Stimulated activated CD4-positive, alpha-beta T cell treated with anti-CD3 and anti-CD28 coated beads, TNF-alpha, amount 100 ng/mL, for 4 hours (primary cell): ENCODE data around the gene TPM1.

Source experiments
- DNase-seq, 3 experiments: peaks; one replicate each; pipeline ENCODE4 v3.0.0-alpha.2; 2020; ENCODE audit warnings: low read depth in 3 of 3

Gene TPM1

DNA sequence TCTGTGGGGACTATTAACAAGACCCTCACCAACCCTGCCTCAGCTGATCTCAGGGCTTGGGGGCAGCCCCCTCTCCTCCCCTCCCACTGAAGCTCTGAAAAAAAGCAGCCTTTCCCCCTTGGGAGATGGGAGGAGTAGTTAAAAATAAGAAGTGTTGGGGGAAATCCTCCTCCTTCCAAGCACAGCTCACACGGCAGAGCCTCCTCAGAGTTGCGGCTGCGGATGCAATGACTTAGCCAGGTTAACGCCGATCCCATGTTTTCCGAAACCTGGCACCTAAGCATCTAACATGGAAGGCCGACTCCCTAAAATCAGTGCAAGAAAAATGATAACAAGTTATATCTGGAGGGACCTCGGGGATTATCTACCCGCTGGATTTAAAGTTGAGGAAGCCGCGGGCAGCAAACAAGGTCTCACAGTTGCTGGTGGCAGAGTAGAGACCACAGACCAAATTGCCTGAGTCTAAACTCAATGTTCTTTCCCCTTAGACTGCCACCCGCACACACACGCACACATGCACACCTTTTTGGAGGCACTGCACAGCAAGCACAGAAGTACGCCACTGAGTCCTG lies 1.1 kb upstream of the TPM1 start:
- DNase-seq: no peak

DNA sequence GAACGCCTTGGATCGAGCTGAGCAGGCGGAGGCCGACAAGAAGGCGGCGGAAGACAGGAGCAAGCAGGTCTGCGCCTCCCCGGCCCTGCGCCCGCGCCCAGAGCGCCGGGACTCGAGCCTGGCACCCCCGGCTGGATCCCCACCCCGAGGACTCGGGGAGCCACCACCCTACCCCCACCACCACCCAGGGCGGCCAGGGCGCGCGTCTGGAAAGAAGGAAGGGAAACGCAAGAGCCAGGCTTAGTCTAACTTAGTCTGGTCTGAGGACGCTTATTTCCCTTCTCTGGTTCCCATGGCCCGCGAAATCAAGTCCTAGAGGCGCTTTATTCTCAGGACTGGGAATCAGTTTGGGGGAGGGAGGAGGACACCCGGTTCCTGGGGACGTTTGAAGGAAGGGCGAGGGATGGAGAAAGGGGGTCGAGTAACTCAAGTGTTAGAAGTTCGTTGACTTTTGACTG lies 359 bp downstream of the TPM1 start:
- DNase-seq: no peak

DNA sequence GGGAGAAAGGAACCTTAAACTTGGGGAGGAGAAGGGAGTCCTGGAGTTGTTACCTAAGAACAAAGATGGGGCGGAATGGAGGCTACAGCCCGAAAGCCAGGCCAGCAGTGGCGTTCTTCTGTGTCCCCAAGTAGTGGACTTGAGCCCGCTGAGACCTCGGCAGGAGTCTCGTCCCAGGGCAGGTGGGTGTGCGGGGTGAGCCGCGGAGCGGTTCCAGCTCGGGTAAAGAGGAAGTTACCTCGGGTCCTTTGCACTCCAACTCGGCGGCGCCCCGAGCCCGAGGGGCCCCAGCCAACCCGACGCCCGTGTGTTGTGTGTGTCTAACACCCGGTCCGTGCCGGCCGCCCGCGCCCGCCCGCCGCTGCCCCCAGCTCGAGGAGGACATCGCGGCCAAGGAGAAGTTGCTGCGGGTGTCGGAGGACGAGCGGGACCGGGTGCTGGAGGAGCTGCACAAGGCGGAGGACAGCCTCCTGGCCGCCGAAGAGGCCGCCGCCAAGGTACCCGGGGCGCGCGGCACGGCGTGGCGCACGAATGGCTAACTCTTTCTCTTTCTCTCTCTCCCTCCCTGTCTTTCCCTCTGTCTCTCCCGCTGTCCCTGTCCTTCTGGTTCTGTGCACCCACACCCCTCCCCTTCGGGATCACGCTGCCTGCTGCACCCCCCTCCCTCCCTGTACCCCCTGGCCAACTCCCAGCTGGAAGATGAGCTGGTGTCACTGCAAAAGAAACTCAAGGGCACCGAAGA lies 959 bp downstream of the TPM1 start:
- no peak for DNase-seq

DNA sequence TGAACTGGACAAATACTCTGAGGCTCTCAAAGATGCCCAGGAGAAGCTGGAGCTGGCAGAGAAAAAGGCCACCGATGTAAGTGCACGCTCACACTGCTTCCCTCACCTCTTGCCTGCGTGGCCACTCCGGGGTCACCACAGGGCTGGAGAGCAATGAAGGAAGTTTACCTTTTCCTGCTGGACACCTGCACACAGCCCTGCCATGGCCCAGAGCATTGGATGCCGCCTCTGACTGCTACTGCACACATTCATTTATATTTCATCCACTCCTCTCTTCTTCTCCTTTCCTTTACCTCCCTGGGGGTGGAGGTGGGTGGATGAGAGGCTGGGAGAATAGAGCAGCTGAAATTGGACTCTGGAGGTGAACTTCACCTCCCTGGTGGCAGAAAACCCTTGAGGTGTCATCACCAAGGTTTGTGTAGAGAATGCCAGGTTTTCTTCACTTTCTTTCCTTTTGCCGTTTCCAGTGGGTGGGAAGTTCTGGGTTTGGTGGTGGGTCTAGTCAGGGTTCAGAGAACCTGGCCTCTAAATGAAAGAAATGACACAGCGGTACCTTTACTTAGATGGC lies 1.6 kb downstream of the TPM1 start:
- no peak for DNase-seq

DNA sequence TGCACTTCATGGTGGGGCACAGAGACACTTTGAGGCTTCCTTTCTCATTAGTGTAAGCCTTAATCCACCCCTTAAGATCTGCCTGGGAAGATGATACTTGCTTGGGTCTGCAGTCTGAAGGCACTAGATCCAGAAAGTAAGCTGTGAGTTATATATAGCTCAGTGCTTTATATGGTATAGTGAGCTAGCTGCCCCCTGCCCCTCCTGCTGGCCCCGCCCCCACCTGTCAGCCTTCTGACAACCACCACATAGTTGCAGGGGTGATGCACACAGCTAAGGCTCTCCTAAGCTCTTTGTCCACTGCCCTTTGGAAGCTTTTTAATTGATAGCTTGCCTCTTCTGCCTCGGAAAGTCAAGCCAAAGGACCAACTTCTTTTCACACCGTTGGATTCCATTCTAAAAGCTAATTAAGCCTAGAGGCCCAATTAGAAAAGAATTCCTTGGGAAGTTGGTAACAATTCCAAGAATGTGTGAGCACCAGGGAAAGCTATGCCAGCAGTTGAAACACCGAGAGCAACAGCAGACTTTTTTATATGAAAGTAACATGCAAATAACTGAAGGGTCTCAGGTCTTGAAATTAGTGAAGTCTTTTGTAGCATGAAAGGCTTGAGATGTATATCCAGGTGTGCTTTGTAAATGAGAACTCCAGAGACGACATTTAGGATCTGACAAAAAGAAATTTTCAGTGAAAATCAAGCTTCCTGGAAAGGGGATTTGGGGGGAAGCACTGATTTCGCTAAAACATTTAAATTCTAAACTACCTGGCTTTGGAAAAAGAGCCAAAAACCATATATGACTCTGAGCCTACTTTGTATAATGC lies 2.3 kb downstream of the TPM1 start:
- DNase-seq: no peak

DNA sequence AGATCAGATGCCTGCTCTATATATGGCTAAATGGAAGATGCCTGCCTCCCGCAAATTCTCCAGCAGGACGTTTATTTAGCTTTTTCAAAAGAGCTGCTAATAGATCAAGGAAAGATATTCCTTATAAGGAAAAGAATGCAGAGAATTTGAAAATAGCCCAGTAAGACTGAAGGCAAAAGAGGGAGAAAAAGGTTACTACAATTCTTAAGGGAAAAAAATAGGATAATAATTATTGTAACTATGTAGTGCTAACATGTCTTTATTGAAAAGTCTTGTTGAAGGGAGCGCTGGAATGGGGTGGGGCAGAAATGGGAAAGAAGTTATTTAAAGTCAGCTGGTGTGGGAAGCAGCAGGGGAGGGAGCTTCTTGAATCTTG lies 2.9 kb downstream of the TPM1 start:
- no peak for DNase-seq

DNA sequence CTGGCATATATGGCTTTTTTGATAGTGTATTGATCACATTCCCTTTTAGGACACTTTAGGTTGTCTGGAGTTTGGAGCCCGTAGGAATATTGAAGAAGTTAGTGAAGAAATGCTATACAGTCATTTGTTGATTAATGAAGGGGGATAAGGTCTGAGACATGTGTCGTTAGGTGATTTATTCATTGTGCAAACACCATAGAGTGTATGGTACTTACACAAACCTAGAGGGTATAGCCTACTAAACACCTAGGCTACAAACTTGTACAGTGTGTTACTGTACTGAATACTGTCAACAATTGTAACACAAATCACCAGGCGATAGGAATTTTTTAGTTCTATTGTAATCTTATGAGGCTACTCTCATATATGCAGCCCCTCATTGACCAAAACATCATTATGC lies 3.3 kb downstream of the TPM1 start:
- DNase-seq: no peak

DNA sequence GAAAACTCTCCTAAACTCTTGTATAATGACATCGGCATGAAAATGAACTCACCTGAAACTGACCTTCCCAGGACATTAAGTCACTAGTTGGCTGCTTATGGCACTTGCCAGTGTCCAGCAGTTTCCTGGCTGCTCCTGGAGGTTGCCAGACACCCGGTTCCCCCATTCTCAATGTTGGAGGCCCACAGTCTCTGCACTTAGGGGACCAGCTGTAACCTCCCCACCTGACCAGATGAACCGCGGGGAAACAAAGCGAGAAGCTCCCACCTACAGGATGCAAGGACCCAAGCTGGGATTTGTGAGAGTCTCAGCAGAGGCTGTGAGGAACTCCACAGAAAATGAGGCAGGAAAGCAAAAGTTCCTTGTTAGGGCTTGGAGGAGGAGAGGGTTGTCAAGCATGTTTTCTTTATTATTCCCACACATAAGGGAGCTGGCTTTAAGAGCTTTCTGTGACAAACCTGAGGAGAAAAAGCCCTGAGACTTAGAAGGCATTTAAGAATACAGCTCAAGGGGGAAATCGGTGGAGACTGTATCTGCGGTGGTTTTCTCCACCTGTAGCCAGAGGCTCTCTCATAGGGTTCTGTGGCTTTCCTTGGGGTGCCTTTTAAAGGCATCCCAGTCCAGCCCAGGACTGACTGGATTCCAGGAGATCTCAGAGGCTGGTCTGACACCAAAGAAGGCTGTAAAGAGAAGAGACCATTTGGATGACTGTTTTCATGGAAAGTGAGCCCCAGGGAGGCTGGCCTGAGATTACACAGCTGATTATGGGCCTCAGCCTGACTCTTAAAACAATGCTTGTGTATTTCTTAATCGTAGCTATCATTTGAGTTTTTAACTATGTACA lies 4.6 kb downstream of the TPM1 start:
- DNase-seq: no peak

DNA sequence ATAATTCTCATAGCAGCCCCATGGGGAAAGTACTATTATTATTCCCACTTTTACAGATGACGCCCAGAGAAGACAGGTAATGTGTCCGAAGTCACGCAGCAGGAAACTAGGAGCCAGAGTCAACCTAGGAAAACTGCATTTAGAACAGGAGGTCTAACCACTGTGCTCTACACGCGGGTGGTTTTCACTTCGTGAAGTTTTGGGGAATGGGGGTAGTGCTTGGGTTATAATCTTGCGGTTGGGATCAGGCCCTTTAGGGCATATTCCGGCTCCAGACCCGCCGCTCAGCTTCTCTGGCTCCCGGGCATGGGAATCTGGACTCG lies 5.2 kb downstream of the TPM1 start:
- no peak for DNase-seq

DNA sequence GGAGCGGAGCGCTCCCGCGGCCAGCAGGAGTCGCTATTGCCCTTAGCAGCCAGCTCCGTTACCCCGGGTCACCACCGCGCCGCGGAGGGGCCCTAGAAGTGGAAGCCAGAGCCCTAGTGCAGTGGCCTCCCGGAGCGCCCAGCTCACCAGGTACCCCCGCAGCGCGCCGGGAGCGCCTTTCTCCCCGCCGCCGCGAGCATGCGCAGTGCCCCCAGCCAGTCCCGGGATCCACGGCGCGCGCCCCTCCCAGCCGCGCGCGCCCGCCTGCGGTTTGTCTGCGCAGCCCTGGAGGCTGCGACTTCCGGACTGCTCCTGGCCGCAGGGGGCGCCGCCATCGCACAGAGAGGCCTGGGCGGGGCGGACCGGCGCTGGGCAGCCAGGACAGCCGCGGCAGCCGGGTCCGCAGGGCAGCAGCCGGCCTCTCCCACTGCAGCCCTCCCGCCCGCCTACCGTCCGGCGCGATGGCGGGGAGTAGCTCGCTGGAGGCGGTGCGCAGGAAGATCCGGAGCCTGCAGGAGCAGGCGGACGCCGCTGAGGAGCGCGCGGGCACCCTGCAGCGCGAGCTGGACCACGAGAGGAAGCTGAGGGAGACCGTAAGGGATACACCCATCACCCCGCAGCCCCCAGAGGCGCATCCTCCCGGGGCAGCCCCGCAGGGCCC lies 5.7 kb downstream of the TPM1 start:
- peak; percentile 68 to 77 (median 69) for DNase-seq

DNA sequence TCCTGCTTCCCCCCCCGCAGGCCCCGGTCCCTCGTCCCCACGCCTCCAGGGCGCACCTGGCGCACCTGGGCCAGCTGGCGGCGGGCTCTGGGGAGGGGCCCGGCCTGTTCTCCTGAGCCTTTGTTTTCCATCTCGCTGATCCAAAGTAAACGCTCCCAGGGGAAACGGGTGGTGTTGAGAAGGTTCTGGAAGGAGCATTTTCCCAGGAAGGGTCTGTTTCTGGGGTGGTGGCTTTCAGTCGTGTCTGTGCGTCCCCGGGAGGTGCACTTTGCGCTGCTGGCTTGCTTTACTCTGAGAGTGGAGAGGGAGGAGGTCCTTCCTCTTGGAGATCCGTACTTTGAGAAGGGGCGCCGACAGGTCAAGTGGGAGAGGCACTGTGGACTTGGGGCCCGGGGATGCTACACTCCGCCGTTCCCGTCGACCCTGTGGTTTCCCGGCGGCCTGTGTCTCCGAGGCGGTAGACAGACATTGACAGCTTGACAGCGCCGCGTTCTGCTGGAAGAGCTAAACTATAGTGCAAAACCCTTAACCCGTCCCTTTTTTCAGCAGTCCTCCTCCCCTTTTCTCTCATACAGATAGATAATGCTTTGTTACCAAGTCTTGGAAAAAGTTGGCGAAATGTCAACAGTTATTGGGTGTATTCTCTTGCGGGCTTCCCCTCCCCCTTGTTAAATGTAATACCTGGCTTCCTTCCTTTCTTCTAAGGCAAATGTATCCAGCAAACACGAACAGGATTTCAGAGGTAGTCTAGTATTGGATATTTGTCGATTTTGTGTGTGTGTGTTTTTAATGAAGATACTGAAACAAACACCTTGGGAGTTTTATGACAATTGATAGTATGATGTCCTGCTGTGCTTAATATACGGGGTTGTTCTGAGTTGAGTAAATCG lies 6.5 kb downstream of the TPM1 start:
- peak in 1 of 3 experiments; percentile 13 for DNase-seq

DNA sequence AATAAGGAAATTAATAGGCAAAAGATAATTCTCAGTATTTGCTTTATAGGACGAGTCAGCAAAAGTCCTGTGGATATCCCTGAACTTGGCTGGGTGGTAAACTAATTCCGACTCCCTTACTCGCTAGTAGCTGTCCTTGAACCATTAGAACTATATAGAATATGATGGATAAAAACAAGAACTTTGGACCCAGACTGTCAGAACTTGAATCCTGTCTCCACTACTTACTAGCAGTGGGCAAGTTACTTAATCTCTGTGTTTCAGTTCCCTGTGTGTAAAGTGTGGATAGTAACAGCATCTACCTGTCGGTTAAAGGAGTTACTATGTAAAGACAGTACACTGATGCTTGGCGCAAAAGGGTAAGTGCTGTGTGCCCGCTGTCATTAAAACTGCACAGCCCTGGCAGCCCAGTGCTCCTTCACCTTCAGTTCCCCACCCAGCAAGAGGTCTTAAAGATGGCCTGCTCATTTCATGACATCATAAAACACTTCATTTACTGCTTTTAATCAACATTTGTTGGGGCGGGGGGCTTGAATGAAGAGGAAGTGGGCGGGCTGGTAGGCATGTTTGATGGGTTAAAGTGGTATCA lies 7.3 kb downstream of the TPM1 start:
- DNase-seq: no peak

DNA sequence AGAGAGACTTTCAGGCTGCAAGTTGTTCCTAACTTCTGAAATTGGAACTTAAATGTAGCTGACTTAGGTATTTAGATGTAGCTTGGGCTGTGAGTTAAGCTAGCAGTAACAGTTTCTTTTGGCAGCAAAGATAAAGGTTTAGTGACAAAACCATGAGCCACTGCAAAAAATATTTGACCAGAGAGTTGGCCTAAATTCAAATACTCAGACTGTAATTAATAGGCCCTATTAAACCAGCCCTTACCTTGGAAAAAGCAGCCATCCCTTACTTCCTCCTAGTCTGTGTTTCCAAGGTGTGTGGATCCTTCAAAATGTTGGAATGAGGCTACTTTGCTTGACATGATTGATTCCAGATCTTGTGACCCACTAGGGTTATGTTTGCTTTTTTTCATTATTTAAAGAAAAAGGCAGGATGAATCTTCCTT lies 8.2 kb downstream of the TPM1 start:
- DNase-seq: no peak

DNA sequence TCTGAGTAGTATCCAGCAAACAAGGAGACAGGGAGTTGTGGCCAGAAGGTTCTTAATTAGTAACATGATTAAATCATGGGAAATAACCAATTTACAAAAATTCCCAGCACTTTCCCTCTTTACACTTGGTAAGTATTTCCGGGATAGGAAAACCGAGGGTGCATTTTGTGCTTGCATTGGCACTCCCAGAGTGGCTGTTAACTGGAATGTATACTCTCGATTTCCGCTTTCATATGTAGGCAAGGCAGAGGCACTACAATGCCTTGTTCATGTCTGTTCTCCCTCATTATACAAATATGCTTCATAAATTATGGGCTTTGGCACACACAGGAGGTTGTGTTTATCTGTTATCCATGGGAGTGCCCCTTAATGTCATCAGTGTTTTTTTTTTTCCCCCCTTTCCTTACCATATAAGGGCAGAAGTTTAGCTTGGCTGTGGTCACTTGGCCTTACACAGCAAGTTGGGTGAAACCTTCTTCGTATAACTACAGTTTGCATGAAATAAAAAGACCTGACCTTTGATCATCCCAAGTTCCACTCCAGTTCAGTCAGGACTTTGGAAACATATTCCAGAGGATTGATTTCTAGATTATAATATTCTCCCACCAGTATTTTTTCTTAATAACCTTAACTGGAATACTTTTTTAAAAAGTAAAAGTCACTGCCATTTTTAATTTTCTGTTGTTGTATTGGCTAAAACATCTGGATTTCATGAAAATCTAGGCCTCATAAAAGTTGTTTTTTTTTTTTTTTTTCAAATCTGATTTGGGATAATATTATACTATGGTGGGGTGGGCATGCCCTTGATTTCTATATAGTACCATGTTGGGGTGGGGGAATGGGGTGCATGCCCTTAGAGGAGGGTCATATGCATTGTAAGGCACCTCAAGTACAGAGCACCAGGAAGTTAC lies 8.9 kb downstream of the TPM1 start:
- no peak for DNase-seq

DNA sequence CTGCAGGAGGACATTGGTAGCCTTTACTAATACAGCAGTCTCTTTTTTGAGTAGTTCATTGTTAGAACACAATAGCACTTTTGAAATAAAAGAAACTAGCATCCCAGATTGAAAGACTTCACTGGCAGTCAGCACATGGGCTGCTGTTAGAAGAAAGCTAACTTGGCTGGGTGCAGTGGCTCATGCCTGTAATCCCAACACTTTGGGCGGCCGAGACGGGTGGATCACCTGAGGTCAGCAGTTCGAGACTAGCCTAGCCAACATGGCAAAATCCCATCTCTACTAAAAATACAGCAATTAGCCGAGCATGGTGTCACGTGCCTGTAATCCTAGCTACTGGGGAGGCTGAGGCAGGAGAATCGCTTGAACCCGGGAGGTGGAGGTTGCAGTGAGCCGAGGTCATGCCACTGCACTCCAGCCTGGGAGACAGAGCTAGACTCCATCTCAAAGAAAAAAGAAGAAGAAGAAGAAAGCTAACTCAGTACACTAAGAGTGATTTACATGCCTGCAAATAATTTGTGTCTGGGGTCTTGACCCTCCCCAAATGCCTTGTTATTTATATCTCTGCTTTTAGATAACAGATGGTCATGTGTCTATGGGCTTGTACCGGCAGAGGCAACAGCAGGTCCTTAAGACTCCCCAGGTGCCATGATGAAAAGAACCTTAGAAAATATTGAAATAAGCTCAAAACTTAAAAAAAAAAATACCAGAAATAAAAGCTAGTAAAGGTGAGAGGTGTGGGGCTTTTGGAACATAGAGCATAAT lies 9.7 kb downstream of the TPM1 start:
- no peak for DNase-seq

DNA sequence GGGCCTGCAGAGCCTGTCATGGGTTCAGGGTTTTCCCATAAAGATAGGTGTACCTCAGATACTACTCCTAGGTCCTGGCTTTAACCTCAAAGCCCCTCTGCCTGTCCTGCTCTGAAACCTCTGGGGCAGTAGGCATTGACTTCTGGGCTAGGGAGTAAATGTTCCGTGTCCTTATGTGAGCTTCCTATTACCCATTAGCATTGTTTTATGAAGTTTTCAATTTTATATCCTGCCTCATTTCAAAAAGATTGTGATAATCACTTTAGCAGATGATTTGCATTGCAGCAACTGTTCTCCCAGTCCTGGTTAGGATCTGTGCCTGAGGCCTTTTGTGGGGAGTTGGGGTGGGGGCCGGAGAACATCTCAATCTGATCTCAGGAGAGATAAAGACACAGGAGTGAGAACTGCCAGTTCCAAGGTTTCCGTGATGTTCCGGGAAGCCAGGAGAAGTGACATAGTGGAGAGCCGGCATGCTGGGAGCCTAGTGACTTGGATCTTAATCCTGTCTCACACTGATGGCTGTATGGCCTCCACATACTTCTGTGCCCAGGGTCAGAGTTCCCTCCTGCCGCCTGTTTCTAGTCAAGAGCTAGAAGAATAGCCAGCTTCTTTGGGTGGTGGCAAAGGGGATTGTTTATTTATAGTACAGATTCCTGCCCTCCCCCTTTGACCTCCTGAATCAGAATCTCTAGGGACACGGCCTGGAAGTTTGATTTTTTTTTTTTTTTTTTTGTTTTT lies 10.6 kb downstream of the TPM1 start:
- no peak for DNase-seq

DNA sequence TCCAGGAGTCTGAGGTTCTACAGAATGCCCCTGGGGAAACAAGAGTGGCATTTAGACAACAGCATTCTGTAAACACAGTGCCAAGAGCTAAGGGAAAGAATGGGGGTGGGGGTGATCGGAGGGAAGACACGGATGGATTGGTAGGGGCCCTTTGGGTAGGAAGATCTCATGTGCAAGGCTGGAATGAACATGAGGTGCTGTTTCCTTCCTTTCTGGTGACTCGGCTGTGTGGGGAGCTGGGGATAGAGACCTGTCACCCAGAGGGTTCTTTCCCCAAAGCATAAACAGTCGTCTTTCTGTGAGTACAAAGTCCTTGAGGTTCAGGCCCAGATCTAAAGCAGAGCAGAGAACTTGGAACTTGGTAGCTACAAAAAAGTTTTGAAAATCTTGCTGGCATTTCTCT lies 11.7 kb downstream of the TPM1 start:
- DNase-seq: no peak
